ENCODE data around the gene SFXN4. TPM values are rescaled to one million over a fixed set of nuclear protein-coding genes. Genes with fewer than 3 reads are reported as not detected.
"Not testable (repeated sequence)": the region's sequence is repeated elsewhere in the genome, so short reads cannot be mapped to it uniquely, and the experiment has no call there.

Gene SFXN4
- polyA plus RNA-seq, 4 donors, result 35.4 to 63.7 (median 54.4) TPM

DNA sequence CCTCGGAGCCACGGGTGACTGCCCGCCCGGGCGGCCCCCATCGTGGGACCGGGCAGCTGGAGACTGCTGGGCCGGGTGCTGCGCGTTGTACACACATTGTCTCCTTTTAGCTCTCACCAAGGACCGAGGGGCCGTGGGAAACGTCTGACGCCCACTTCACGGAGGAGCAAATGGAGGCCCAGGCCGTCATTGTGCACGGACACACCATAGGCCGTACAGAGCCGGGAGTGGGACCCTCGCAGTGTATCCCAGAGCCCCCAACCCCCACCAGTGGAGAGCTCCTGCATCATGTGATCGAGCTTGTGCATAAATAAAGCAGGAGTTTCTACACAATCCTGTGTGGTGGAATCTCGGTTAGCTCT lies 60.9 kb downstream of the SFXN4 start:
- H3K27me3 ChIP-seq (ENCODE audit: control insufficient read depth in 3 of 3, insufficient read depth in 3 of 3, low read length in 3 of 3), result no peaks in the 10 kb centered on the region
- no peak for FAIRE-seq
- peak overlapping the region; percentile 48 to 83 (median 76) for H3K4me3 ChIP-seq (ENCODE audit: low read depth in 1 of 3, low read length in 3 of 3)
- H3K27ac ChIP-seq (ENCODE audit: low read depth in 1 of 3, low read length in 2 of 3), result peak overlapping the region in 1 of 3 donors; percentile 16
- no peaks in the 10 kb centered on the region for H3K9me3 ChIP-seq (ENCODE audit: control insufficient read depth in 2 of 2, insufficient read depth in 1 of 2, low read depth in 1 of 2, low read length in 1 of 2)
- peaks cover 2 to 10% (median 6%) of the 10 kb centered on the region in 3 donors for H3K4me1 ChIP-seq (ENCODE audit: control insufficient read depth in 3 of 3, insufficient read depth in 2 of 3, low read depth in 1 of 3, low read length in 2 of 3)
- H3K36me3 ChIP-seq (ENCODE audit: control insufficient read depth in 3 of 3, insufficient read depth in 2 of 3, low read depth in 1 of 3, low read length in 3 of 3), result peaks cover 2 to 21% (median 2%) of the 10 kb centered on the region in 3 donors
- peak; percentile 19 to 65 for DNase-seq
- WGBS, 3 donors, result 1 to 2% (median 1%) methylated on average over 20 to 22 of the region's 22 CpGs

DNA sequence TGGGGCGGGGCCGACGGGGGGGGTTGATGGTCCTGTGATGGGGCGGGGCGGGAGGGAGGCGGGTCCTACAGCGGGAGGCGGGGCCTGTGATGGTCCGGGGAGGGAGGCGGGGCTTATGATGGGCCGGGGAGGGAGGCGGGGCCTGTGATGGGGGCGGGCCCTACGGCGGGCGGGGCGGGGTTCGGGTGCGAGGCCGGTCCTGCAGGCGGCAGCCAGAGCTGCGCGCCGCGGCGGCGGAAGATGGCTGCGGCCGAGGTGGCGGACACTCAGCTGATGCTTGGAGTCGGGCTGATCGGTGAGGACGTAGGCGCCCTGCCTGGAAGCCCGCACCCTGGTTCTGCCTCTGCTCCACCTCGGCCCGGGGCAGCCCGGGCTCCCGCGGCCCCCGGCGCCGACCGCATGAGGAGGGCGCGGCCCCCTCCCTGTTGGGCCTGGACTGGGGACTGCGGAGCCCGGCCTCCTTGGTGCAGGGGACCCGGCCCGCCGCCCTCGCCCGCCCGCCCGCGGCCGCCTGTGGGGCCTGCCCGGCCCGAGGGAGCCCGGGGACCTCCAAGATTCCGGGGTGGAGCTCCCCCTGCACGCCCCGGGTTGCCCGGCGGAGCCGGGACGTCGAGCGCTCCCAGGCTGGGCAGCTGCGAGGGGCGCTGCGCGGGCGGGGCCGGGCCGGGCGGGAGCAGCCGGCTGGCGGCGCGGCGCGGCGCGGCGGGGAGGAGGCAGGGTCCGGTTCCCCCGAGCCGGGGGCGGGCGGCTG lies 61.4 kb downstream of the SFXN4 start, which contains the start of gene DENND10:
TSS of gene DENND10 (plus strand) at position 211 of the 751 bp plus-strand sequence. CDS start at position 241, 30 bp downstream.
- H3K9me3 ChIP-seq (ENCODE audit: control insufficient read depth in 2 of 2, insufficient read depth in 1 of 2, low read depth in 1 of 2, low read length in 1 of 2), result no peaks in the 10 kb centered on the region
- peak; percentile 77 to 87 for DNase-seq
- 1 to 2% (median 1%) methylated on average over 26 to 91 of the region's 91 CpGs for WGBS, 3 donors
- H3K4me3 ChIP-seq (ENCODE audit: low read depth in 1 of 3, low read length in 3 of 3), result peak within 1 kb of the TSS; percentile 48 to 83 (median 76)
- H3K36me3 ChIP-seq (ENCODE audit: control insufficient read depth in 3 of 3, insufficient read depth in 2 of 3, low read depth in 1 of 3, low read length in 3 of 3), result peaks cover 0 to 18% (median 2%) of the 10 kb centered on the region in 3 donors
- FAIRE-seq, result no peak
- no peaks in the 10 kb centered on the region for H3K27me3 ChIP-seq (ENCODE audit: control insufficient read depth in 3 of 3, insufficient read depth in 3 of 3, low read length in 3 of 3)
- H3K27ac ChIP-seq (ENCODE audit: low read depth in 1 of 3, low read length in 2 of 3), result peak within 1 kb of the TSS; percentile 42 to 74 (median 66)
- H3K4me1 ChIP-seq (ENCODE audit: control insufficient read depth in 3 of 3, insufficient read depth in 2 of 3, low read depth in 1 of 3, low read length in 2 of 3), result peaks cover 2 to 10% (median 6%) of the 10 kb centered on the region in 3 donors

DNA sequence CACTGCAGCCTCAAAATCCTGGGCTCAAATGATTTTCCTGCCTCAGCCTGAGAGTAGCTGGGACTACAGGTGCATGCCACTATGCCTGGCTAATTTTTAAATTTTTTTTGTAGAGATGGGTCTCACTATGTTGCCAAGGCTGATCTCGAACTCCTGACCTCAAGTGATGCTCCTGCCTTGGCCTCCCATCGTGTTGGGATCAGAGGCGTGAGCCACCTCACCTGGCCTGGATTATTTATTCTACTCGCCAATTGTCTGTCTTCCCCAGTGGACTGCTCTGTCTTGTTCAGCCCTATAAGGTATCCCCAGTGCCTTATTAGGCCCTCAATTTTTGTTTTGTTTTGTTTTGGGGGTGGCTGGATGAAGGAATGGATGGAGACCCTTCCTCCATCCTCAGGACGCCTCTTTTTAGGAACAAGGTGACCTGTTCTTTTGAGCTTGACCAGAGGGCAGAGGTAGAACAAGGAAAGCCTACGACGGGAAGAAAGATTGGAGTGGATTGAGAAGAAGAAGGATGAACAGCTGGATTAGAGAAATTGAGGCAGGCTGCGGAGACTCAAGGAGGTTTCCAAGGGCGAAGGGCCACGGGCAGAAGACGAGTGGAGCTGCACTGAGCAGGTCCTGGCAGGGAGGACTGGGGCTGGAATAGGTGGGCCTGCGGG lies 62.1 kb downstream of the SFXN4 start:
- Histone ChIP-seq H3K27ac (ENCODE audit: low read depth in 1 of 3, low read length in 2 of 3) (peak overlapping the region; percentile 28 to 58 (median 42)), H3K36me3 (ENCODE audit: control insufficient read depth in 3 of 3, insufficient read depth in 2 of 3, low read depth in 1 of 3, low read length in 3 of 3) (peaks cover 0 to 11% (median 2%) of the 10 kb centered on the region in 3 donors), H3K4me3 (ENCODE audit: low read depth in 1 of 3, low read length in 3 of 3) (no peak overlapping the region), H3K4me1 (ENCODE audit: control insufficient read depth in 3 of 3, insufficient read depth in 2 of 3, low read depth in 1 of 3, low read length in 2 of 3) (peaks cover 2 to 10% (median 6%) of the 10 kb centered on the region in 3 donors), H3K9me3 (ENCODE audit: control insufficient read depth in 2 of 2, insufficient read depth in 1 of 2, low read depth in 1 of 2, low read length in 1 of 2) (no peaks in the 10 kb centered on the region), H3K27me3 (ENCODE audit: control insufficient read depth in 3 of 3, insufficient read depth in 3 of 3, low read length in 3 of 3) (no peaks in the 10 kb centered on the region)
- no peak for DNase-seq
- FAIRE-seq, result no peak
- 45 to 55% (median 50%) methylated on average over 12 of the region's 12 CpGs for WGBS, 3 donors

DNA sequence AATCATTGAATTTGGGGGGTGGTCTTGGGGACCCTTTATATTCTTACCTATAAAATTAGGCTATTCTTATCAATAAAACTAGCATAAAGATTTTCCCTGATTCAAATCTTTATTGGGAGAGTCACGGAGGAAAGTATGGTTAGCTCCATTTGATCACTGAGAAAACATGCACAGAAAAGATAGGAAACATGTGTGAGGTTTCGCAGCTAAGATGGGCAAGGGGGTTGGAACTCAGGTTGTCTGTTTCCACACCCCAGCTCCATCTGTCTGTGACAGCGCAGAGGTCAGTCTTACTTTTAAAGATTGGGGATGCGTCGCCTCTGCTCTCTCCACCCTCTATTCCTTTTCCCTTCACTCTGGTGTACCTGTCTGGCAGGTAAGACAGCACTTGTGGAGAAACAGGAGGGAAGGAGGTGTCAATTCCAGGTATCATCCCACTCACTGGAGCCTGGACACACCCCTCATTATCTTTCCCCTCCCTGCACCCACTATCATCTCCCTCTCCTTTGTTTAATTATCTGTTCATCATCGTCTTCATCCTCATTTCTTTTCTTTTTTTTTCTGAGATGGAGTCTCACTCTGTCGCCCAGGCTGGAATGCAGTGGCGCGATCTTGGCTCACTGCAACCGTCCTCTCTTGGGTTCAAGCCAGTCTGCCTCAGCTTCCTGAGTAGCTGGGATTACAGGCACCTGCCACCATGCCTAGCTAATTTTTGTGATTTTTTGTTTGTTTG lies 64.0 kb downstream of the SFXN4 start:
- H3K4me3 ChIP-seq (ENCODE audit: low read depth in 1 of 3, low read length in 3 of 3), result no peak overlapping the region
- H3K27me3 ChIP-seq (ENCODE audit: control insufficient read depth in 3 of 3, insufficient read depth in 3 of 3, low read length in 3 of 3), result no peaks in the 10 kb centered on the region
- DNase-seq (no peak), FAIRE-seq (no peak)
- peak overlapping the region in 2 of 3 donors; percentile 82 to 95 for H3K27ac ChIP-seq (ENCODE audit: low read depth in 1 of 3, low read length in 2 of 3)
- H3K9me3 ChIP-seq (ENCODE audit: control insufficient read depth in 2 of 2, insufficient read depth in 1 of 2, low read depth in 1 of 2, low read length in 1 of 2), result no peaks in the 10 kb centered on the region
- H3K4me1 ChIP-seq (ENCODE audit: control insufficient read depth in 3 of 3, insufficient read depth in 2 of 3, low read depth in 1 of 3, low read length in 2 of 3), result peaks cover 2 to 10% (median 6%) of the 10 kb centered on the region in 3 donors
- WGBS, 3 donors, result 79 to 83% (median 80%) methylated on average over 10 of the region's 10 CpGs
- H3K36me3 ChIP-seq (ENCODE audit: control insufficient read depth in 3 of 3, insufficient read depth in 2 of 3, low read depth in 1 of 3, low read length in 3 of 3), result peaks cover 0 to 8% (median 0%) of the 10 kb centered on the region in 3 donors

DNA sequence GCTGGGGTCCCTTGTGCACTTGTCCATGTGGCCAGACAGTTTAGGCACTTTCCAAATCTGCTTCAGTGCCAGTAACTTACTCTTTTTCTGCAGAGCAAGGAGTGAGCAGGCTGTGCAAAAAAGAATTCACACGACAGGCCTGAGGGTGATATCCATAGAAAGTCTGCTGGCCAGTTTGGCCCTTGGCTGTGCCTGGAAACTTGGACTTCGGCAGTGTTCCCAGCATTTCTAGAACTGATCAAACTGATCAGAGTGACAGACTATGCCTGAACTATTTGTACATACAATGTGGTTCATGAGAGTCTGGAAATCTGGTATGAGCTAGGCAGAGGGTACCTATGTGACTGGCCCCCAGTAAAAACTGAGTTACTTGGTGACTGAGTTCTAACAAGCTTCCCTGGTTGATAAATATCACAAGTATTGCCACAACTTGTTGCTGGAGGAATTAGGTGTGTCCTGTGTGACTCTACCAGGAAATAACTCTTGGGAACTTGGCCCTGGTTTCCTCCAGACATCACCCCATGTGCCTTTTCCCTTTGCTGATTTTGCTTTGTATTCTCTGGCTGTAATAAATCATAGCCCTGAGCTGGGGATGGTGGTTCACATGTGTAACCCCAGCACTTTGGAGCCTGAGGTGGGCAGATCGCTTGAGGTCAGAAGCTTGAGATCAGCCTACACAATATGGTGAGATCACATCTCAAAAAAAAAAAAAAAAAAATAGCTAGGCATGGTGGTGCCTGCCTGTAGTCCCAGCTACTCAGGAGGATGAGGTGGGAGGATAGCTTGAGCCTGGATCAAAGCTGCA lies 64.9 kb downstream of the SFXN4 start:
- 24 to 49% (median 43%) methylated on average over 3 of the region's 3 CpGs for WGBS, 3 donors
- H3K27me3 ChIP-seq (ENCODE audit: control insufficient read depth in 3 of 3, insufficient read depth in 3 of 3, low read length in 3 of 3), result no peaks in the 10 kb centered on the region
- peaks cover 2 to 10% (median 6%) of the 10 kb centered on the region in 3 donors for H3K4me1 ChIP-seq (ENCODE audit: control insufficient read depth in 3 of 3, insufficient read depth in 2 of 3, low read depth in 1 of 3, low read length in 2 of 3)
- DNase-seq (peak; percentile 72 to 90), FAIRE-seq (no peak)
- no peak overlapping the region for H3K4me3 ChIP-seq (ENCODE audit: low read depth in 1 of 3, low read length in 3 of 3)
- H3K27ac ChIP-seq (ENCODE audit: low read depth in 1 of 3, low read length in 2 of 3), result peak overlapping the region; percentile 58 to 95 (median 82)
- no peaks in the 10 kb centered on the region for H3K9me3 ChIP-seq (ENCODE audit: control insufficient read depth in 2 of 2, insufficient read depth in 1 of 2, low read depth in 1 of 2, low read length in 1 of 2)
- H3K36me3 ChIP-seq (ENCODE audit: control insufficient read depth in 3 of 3, insufficient read depth in 2 of 3, low read depth in 1 of 3, low read length in 3 of 3), result peaks cover 0 to 2% (median 0%) of the 10 kb centered on the region in 3 donors

DNA sequence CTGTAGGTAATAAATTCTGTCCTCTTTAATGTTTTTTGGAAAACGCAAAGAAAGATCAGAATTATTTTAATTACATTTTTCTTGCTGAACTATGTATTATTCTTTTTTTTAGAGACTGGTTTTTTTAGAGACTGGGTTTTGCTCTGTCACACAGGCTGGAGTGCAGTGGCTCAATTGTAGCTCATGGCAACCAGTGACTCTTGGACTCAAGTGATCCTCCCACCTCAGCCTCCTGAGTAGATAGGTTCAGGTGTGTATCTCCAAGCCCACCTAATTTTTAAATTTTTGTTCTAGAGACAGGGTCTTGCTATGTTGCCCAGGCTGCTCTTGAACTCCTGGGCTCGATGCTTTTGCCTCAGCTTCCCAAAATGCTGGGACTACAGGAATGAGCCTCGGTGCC lies 66.9 kb downstream of the SFXN4 start:
- H3K9me3 ChIP-seq (ENCODE audit: control insufficient read depth in 2 of 2, insufficient read depth in 1 of 2, low read depth in 1 of 2, low read length in 1 of 2), result no peaks in the 10 kb centered on the region
- no peak overlapping the region for H3K4me3 ChIP-seq (ENCODE audit: low read depth in 1 of 3, low read length in 3 of 3)
- H3K27ac ChIP-seq (ENCODE audit: low read depth in 1 of 3, low read length in 2 of 3), result no peak overlapping the region
- no peak for FAIRE-seq
- no peaks in the 10 kb centered on the region for H3K27me3 ChIP-seq (ENCODE audit: control insufficient read depth in 3 of 3, insufficient read depth in 3 of 3, low read length in 3 of 3)
- DNase-seq, result no peak
- peaks cover 0 to 5% (median 3%) of the 10 kb centered on the region in 3 donors for H3K4me1 ChIP-seq (ENCODE audit: control insufficient read depth in 3 of 3, insufficient read depth in 2 of 3, low read depth in 1 of 3, low read length in 2 of 3)
- 92 to 93% (median 93%) methylated on average over 3 of the region's 3 CpGs for WGBS, 3 donors
- no peaks in the 10 kb centered on the region for H3K36me3 ChIP-seq (ENCODE audit: control insufficient read depth in 3 of 3, insufficient read depth in 2 of 3, low read depth in 1 of 3, low read length in 3 of 3)

DNA sequence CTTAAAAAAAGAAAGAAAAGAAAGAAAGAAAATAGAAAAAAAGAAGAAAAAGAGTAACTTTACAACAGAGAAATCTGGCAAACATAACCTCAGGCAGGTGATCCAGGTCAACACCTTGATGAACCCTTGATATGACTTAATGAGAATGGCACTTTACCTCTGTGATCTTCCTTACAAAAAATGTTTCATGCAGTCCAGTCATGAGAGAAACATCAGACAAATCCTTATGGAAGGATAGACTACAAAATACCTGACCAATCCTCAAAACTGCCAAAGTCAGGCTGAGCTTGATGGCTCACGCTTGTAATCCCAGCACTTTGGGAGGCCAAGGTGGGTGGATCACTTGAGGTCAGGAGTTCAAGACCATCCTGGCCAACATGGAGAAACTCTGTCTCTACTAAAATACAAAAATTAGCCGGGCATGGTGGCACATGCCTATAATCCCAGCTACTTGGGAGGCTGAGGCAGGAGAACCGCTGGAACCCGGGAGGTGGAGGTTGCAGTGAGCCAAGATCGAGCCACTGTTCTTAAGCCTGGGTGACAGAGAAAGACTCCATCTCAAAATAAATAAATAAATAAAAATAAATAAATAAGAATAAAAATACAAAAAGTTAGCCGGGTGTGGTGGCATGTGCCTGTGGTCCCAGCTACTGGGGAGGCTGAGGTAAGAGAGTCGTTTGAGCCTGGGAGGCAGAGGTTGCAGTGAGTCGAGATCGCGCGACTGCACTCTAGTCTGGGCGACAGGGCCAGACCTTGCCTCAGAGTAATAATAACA lies 68.7 kb downstream of the SFXN4 start:
- H3K27ac ChIP-seq (ENCODE audit: low read depth in 1 of 3, low read length in 2 of 3); H3K36me3 ChIP-seq (ENCODE audit: control insufficient read depth in 3 of 3, insufficient read depth in 2 of 3, low read depth in 1 of 3, low read length in 3 of 3); H3K4me1 ChIP-seq (ENCODE audit: control insufficient read depth in 3 of 3, insufficient read depth in 2 of 3, low read depth in 1 of 3, low read length in 2 of 3); FAIRE-seq; DNase-seq; H3K27me3 ChIP-seq (ENCODE audit: control insufficient read depth in 3 of 3, insufficient read depth in 3 of 3, low read length in 3 of 3); H3K4me3 ChIP-seq (ENCODE audit: low read depth in 1 of 3, low read length in 3 of 3); H3K9me3 ChIP-seq (ENCODE audit: control insufficient read depth in 2 of 2, insufficient read depth in 1 of 2, low read depth in 1 of 2, low read length in 1 of 2): not testable (repeated sequence)
- WGBS, 3 donors, result 95% methylated on average over 12 of the region's 12 CpGs

All from small intestine (tissue), 7 donors.